OCI-LY1 (cell line): ENCODE data around the gene MMP25.

Experiments
- H2AFZ ChIP-seq: fragments of 200-600 bp; sonication (generic), shearing (Covaris generic); 2 replicates; pipeline ENCODE4 v1.6.0; 2014; ENCODE audit warnings: antibody characterized with exemption, mild to moderate bottlenecking, low read length
- H3F3A ChIP-seq: fragments of 200-600 bp; sonication (generic), shearing (Covaris generic); 2 replicates; pipeline ENCODE4 v1.6.0; 2014; ENCODE audit warnings: mild to moderate bottlenecking, antibody characterized with exemption, low read length, moderate library complexity; ENCODE audit not compliant: insufficient read depth
- H3K27ac ChIP-seq: fragments of 200-600 bp; sonication (generic); 2 replicates; pipeline ENCODE4 v1.5.1; 2014; ENCODE audit warnings: low read length, mixed run types, mild to moderate bottlenecking, low read depth; ENCODE audit not compliant: poor library complexity, severe bottlenecking
- H3K27me3 ChIP-seq: fragments of 200-600 bp; sonication (generic); 2 replicates; pipeline ENCODE4 v1.6.0; 2014; ENCODE audit warnings: antibody characterized with exemption, mild to moderate bottlenecking, low read length, moderate library complexity; ENCODE audit not compliant: insufficient read depth
- H3K36me3 ChIP-seq: fragments of 200-600 bp; sonication (generic); 2 replicates; pipeline ENCODE4 v1.6.1; 2014; ENCODE audit warnings: mild to moderate bottlenecking, antibody characterized with exemption, low read length, moderate library complexity, mixed read lengths; ENCODE audit not compliant: insufficient read depth
- H3K4me1 ChIP-seq: fragments of 200-600 bp; sonication (generic); 2 replicates; pipeline ENCODE4 v1.5.1; 2014; ENCODE audit warnings: mild to moderate bottlenecking, low read length, moderate library complexity; ENCODE audit not compliant: insufficient read depth, severe bottlenecking
- H3K4me2 ChIP-seq: fragments of 200-600 bp; sonication (generic), shearing (Covaris generic); 2 replicates; pipeline ENCODE4 v1.6.1; 2014; ENCODE audit warnings: low read length
- H3K4me3 ChIP-seq: fragments of 200-600 bp; sonication (generic); 2 replicates; pipeline ENCODE4 v1.5.1; 2014; ENCODE audit warnings: low read length, low read depth, mild to moderate bottlenecking, mixed read lengths; ENCODE audit not compliant: poor library complexity, severe bottlenecking
- H3K79me2 ChIP-seq: fragments of 200-600 bp; shearing (Covaris generic); 2 replicates; pipeline ENCODE4 v1.6.1; 2016; ENCODE audit warnings: mixed run types, low read length, mixed read lengths; ENCODE audit not compliant: insufficient read depth
- H3K9ac ChIP-seq: fragments of 200-600 bp; sonication (generic), shearing (Covaris generic); 2 replicates; pipeline ENCODE4 v1.6.1; 2014; ENCODE audit warnings: mild to moderate bottlenecking, low read length, mixed read lengths
- H3K9me2 ChIP-seq: fragments of 200-600 bp; sonication (generic), shearing (Covaris generic); 2 replicates; pipeline ENCODE4 v1.6.1; 2014; ENCODE audit warnings: low read depth, mild to moderate bottlenecking, low read length, mixed read lengths
- H3K9me3 ChIP-seq: fragments of 200-600 bp; shearing (Covaris generic); 2 replicates; pipeline ENCODE4 v1.6.1; 2014; ENCODE audit warnings: low read length, mixed read lengths
- H4K20me1 ChIP-seq: fragments of 200-600 bp; sonication (generic), shearing (Covaris generic); 2 replicates; pipeline ENCODE4 v1.6.0; 2016; ENCODE audit warnings: mild to moderate bottlenecking, low read length; ENCODE audit not compliant: insufficient read depth
- CTCF ChIP-seq: fragments of 200-600 bp; sonication (generic), shearing (Covaris generic); IDR thresholded peaks from 2 replicates; pipeline ENCODE4 v1.5.1; 2017; ENCODE audit warnings: mild to moderate bottlenecking, antibody characterized with exemption, low read length, moderate library complexity, mixed read lengths
- EZH2 ChIP-seq: fragments of 200-600 bp; sonication (generic), shearing (Covaris generic); IDR thresholded peaks from 2 replicates; pipeline ENCODE4 v1.8.0; 2017; ENCODE audit warnings: borderline replicate concordance, mixed run types, mild to moderate bottlenecking, antibody characterized with exemption, low read length, moderate library complexity, mixed read lengths

Gene MMP25

GRCh38 chr16:3023669-3024478 is 22.5 kb upstream of the MMP25 start, which contains the start of the genes HCFC1R1 and THOC6:
TSS of gene HCFC1R1 (minus strand) at chr16:3023942. CDS start at chr16:3023941, 1 bp downstream.
TSS of gene THOC6 (plus strand) at chr16:3024035. CDS start at chr16:3024327, 292 bp downstream.
- no peak within 1 kb of the TSS for H2AFZ ChIP-seq
- H3K9ac ChIP-seq, result peak within 1 kb of the TSS; percentile 89
- H3F3A ChIP-seq, result no peaks in the 10 kb centered on the region

GRCh38 chr16:3025032-3026002 is 21.0 kb upstream of the MMP25 start:
- no peak overlapping the region for H3K4me3 ChIP-seq
- H3K27ac ChIP-seq, result no peak overlapping the region
- no peaks in the 10 kb centered on the region for H3F3A ChIP-seq
- H4K20me1 ChIP-seq, result no peaks in the 10 kb centered on the region
- no peaks in the 10 kb centered on the region for H3K9me3 ChIP-seq
- no peak overlapping the region for H2AFZ ChIP-seq
- H3K4me2 ChIP-seq, result no peak overlapping the region
- no peak for TF ChIP-seq CTCF
- no peak for TF ChIP-seq EZH2
- H3K27me3 ChIP-seq, result peaks cover 3% of the 10 kb centered on the region
- no peaks in the 10 kb centered on the region for H3K79me2 ChIP-seq
- H3K9me2 ChIP-seq, result no peaks in the 10 kb centered on the region
- H3K36me3 ChIP-seq, result peaks cover 11% of the 10 kb centered on the region
- no peak overlapping the region for H3K9ac ChIP-seq
- peaks cover 38% of the 10 kb centered on the region for H3K4me1 ChIP-seq

More at GRCh38 chr16:3023669-3024478, 22.5 kb upstream of the MMP25 start, which contains the start of the genes HCFC1R1 and THOC6:
- H3K9me3 ChIP-seq, result no peaks in the 10 kb centered on the region
- H3K79me2 ChIP-seq, result no peaks in the 10 kb centered on the region
- H3K36me3 ChIP-seq, result peaks cover 11% of the 10 kb centered on the region
- peak within 1 kb of the TSS; percentile 90 for H3K4me2 ChIP-seq
- H3K27ac ChIP-seq, result peak within 1 kb of the TSS; percentile 81
- H3K9me2 ChIP-seq, result no peaks in the 10 kb centered on the region
- H3K4me1 ChIP-seq, result peaks cover 38% of the 10 kb centered on the region
- H3K4me3 ChIP-seq, result peak within 1 kb of the TSS; percentile 71
- H3K27me3 ChIP-seq, result no peaks in the 10 kb centered on the region; the same call in 1 of the 2 replicates
- H4K20me1 ChIP-seq, result no peaks in the 10 kb centered on the region
- TF ChIP-seq CTCF (no peak), EZH2 (no peak)

- H3K4me2 ChIP-seq, result no peak overlapping the region
- H3K27ac ChIP-seq, result no peak overlapping the region
- no peak overlapping the region for H3K9ac ChIP-seq
- H3K79me2 ChIP-seq, result no peaks in the 10 kb centered on the region
- peaks cover 31% of the 10 kb centered on the region for H3K4me1 ChIP-seq
- H4K20me1 ChIP-seq, result no peaks in the 10 kb centered on the region
- H3K27me3 ChIP-seq, result peaks cover 3% of the 10 kb centered on the region
- H3K36me3 ChIP-seq, result peaks cover 11% of the 10 kb centered on the region
- no peaks in the 10 kb centered on the region for H3K9me3 ChIP-seq
- TF ChIP-seq CTCF (no peak), EZH2 (no peak)
- H3K9me2 ChIP-seq, result no peaks in the 10 kb centered on the region
- H3K4me3 ChIP-seq, result no peak overlapping the region
- H2AFZ ChIP-seq, result no peak overlapping the region
- H3F3A ChIP-seq, result no peaks in the 10 kb centered on the region
Observed at GRCh38 chr16:3026003-3026378, 20.4 kb upstream of the MMP25 start.
